ENCODE measurements around the gene ASB2. TPM values are rescaled to one million over a fixed set of nuclear protein-coding genes. Genes with fewer than 3 reads are reported as not detected.

The ASB2 gene
- total RNA-seq, 1 donor from 2014 or later = 1.2 TPM

DNA sequence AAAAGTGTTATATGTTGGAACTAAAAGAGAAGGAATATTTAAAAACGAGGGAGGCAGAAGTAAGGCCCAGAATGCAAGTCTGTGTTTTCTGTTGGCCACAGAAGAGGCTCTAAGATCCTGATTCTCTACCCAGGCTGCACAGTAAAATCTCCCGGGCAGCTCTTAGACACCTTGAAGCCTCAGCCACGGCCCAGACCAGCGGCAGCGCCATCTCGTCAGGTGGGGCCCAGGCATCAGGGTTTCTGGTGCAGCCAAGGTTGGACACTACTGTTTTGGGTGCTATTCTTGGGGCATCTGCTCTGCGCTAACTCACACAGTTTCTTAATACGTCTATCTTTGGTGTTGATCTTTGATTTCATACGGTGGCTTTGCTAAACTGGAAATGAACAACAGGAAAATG is 32.4 kb downstream of the ASB2 start:
- Mint-ChIP-seq H3K4me3 (no peak overlapping the region), H3K36me3 (no peaks in the 10 kb centered on the region), H3K4me1 (no peaks in the 10 kb centered on the region), H3K27me3 (ENCODE audit: low read depth) (peaks cover 14% of the 10 kb centered on the region), H3K9me3 (no peaks in the 10 kb centered on the region), H3K27ac (no peak overlapping the region)
- TF ChIP-seq, protein P1, sequence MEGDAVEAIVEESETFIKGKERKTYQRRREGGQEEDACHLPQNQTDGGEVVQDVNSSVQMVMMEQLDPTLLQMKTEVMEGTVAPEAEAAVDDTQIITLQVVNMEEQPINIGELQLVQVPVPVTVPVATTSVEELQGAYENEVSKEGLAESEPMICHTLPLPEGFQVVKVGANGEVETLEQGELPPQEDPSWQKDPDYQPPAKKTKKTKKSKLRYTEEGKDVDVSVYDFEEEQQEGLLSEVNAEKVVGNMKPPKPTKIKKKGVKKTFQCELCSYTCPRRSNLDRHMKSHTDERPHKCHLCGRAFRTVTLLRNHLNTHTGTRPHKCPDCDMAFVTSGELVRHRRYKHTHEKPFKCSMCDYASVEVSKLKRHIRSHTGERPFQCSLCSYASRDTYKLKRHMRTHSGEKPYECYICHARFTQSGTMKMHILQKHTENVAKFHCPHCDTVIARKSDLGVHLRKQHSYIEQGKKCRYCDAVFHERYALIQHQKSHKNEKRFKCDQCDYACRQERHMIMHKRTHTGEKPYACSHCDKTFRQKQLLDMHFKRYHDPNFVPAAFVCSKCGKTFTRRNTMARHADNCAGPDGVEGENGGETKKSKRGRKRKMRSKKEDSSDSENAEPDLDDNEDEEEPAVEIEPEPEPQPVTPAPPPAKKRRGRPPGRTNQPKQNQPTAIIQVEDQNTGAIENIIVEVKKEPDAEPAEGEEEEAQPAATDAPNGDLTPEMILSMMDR (IDR thresholded peaks at IDR 0.05; ENCODE audit: unreplicated experiment) = no peak
- DNase-seq (ENCODE audit: low spot score in 2 of 2, unreplicated experiment in 2 of 2) = no peak

- no peaks in the 10 kb centered on the region for H3K36me3 Mint-ChIP-seq
- TF ChIP-seq, protein P1 (IDR thresholded peaks at IDR 0.05; ENCODE audit: unreplicated experiment) = no peak
- no peak for DNase-seq (ENCODE audit: low spot score in 2 of 2, unreplicated experiment in 2 of 2)
- H3K27me3 Mint-ChIP-seq (ENCODE audit: low read depth) = peaks cover 22% of the 10 kb centered on the region
- no peaks in the 10 kb centered on the region for H3K9me3 Mint-ChIP-seq
- no peaks in the 10 kb centered on the region for H3K4me1 Mint-ChIP-seq
- H3K4me3 Mint-ChIP-seq = no peak overlapping the region
- no peak overlapping the region for H3K27ac Mint-ChIP-seq
These were observed 33.3 kb downstream of the ASB2 start for GRCh38 chr14:93943052-93943451.

DNA sequence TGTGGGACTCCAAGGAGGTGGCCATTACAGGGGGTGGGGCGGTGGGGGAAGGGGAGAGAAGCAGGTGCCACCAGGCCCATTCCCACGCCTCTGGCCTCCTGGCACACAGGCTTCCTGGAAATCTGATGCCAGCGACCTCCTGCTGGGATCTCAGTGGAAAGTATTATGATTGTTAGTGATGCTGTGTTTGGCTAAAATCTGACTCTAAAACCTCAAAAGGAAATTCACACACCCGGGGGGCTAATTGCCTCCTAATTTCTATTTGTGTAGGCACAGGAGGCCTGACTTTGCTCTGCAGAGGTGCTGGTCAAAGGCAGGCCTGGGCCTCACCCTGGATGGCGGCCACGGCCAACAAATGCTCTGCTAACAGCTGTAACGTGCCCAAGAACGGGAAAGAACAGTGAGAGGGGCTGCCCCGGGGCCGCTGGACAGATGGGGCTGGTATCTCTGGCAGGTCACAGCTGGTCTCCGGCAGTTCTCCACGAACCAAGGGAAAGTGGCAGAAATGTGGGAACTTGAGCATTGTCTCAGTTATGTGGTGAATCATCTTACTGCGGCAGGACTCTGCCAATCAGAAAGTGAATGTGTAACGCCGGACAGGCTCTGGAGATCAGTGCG is 35.0 kb downstream of the ASB2 start:
- Mint-ChIP-seq H3K27me3 (ENCODE audit: low read depth) (peaks cover 37% of the 10 kb centered on the region), H3K4me1 (no peaks in the 10 kb centered on the region), H3K27ac (no peak overlapping the region), H3K4me3 (no peak overlapping the region), H3K36me3 (no peaks in the 10 kb centered on the region), H3K9me3 (no peaks in the 10 kb centered on the region)
- DNase-seq (ENCODE audit: low spot score in 2 of 2, unreplicated experiment in 2 of 2) = no peak
- TF ChIP-seq, protein P1 (IDR thresholded peaks at IDR 0.05; ENCODE audit: unreplicated experiment) = no peak

GRCh38 chr14:93940437-93940836 is 35.9 kb downstream of the ASB2 start:
- no peak overlapping the region for H3K27ac Mint-ChIP-seq
- H3K4me3 Mint-ChIP-seq = no peak overlapping the region
- H3K36me3 Mint-ChIP-seq = no peaks in the 10 kb centered on the region

DNA sequence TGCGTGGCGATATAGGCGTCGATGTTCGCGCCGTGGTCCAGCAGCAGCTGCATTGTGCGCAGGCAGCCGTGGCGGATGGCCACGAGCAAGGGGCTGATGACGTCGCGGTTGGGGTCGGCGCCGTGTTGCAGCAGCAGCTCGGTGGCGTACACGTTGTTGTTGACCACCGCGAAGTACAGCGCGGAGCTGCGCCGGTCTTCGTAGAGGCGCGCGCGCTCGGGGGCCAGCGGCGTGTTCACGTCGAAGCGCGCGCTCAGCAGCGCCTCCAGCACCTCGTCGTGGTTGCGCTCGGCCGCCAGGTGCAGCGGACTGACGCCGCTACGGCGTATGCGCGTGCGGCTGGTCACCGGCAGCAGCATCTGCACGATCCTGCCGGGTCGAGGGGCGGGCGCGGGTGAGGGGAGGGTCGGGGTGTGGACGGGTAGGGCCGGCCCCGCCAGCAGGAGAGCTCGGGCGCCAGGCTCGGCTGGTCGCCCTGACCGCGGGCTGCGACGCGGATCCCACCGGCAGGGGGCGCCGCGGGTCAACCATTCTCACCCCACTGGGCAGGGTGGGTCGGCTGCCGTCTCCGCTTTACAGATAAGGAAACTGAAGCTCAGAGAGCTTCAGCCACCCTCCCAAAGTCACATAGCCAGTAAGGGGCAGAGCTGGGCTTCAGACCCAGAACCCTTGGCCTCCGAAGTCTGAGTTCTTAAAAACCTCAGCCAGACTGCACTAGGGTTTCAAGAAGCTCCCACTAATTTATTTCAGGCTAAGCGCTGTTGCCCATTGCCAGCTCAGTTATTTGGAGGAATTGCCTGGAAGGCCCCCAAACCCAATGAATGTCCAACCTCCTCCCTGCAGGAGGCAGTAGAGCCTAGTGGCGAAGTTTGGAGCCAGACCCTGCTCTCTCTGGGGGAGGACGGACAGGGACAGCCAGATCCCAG is 36.8 kb downstream of the ASB2 start:
- Mint-ChIP-seq H3K27me3 (ENCODE audit: low read depth) (peaks cover 54% of the 10 kb centered on the region), H3K4me3 (peak overlapping the region; percentile 44), H3K9me3 (no peaks in the 10 kb centered on the region), H3K27ac (no peak overlapping the region), H3K4me1 (no peaks in the 10 kb centered on the region), H3K36me3 (no peaks in the 10 kb centered on the region)
- DNase-seq (ENCODE audit: low spot score in 2 of 2, unreplicated experiment in 2 of 2) = peak; percentile 60 to 93
- TF ChIP-seq, protein P1 (IDR thresholded peaks at IDR 0.05; ENCODE audit: unreplicated experiment) = peak; percentile 97

More at GRCh38 chr14:93940437-93940836, 35.9 kb downstream of the ASB2 start:
- no peaks in the 10 kb centered on the region for H3K9me3 Mint-ChIP-seq
- TF ChIP-seq, protein P1 (IDR thresholded peaks at IDR 0.05; ENCODE audit: unreplicated experiment) = no peak
- peaks cover 47% of the 10 kb centered on the region for H3K27me3 Mint-ChIP-seq (ENCODE audit: low read depth)
- no peaks in the 10 kb centered on the region for H3K4me1 Mint-ChIP-seq
- DNase-seq (ENCODE audit: low spot score in 2 of 2, unreplicated experiment in 2 of 2) = no peak
